K562 treated with DMSO at 1 percent for 48 hours (cell line): ENCODE data around the gene WFDC1. TPM values are rescaled to one million over a fixed set of nuclear protein-coding genes. Genes with fewer than 3 reads are reported as not detected.

Experiments
- total RNA-seq: library from RNA; unstranded; fragments of 300-600 nt; gene quantifications from 2 replicates; pipeline ENCODE4 v1.2.3, GENCODE V29; 2022; ENCODE audit warnings: low replicate concordance; ENCODE audit errors: extremely low read depth

WFDC1 gene, protein sequence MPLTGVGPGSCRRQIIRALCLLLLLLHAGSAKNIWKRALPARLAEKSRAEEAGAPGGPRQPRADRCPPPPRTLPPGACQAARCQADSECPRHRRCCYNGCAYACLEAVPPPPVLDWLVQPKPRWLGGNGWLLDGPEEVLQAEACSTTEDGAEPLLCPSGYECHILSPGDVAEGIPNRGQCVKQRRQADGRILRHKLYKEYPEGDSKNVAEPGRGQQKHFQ
- not detected in 2 replicates for total RNA-seq

DNA sequence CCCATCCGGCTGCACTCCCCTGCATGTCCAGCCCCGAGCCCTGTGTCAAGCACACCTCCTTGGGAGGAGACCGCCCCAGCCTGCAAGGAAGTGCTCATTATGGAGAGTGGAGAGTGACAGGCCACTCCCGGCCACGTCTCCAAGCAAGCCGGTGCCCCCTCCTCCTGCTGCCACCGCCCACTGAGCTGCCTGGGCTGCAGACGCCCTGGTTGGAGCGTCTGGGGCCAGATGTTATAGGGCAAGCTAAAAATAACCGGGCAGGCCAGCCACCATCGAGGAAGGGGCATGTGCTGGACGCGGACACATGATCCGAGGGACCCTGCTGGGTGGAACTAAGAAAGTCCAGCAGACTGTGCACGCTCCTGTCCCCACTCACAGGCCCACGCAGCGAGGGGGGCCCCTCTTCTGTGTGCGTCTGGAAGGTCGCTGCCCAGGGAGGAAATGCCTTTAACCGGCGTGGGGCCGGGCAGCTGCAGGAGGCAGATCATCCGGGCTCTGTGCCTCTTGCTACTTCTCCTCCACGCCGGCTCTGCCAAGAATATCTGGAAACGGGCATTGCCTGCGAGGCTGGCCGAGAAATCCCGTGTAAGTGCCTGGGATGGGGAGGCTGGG, at the start of gene WFDC1:
TSS of gene WFDC1 (plus strand) at position 348 of the 612 bp plus-strand sequence. CDS start at position 442, 94 bp downstream.

DNA sequence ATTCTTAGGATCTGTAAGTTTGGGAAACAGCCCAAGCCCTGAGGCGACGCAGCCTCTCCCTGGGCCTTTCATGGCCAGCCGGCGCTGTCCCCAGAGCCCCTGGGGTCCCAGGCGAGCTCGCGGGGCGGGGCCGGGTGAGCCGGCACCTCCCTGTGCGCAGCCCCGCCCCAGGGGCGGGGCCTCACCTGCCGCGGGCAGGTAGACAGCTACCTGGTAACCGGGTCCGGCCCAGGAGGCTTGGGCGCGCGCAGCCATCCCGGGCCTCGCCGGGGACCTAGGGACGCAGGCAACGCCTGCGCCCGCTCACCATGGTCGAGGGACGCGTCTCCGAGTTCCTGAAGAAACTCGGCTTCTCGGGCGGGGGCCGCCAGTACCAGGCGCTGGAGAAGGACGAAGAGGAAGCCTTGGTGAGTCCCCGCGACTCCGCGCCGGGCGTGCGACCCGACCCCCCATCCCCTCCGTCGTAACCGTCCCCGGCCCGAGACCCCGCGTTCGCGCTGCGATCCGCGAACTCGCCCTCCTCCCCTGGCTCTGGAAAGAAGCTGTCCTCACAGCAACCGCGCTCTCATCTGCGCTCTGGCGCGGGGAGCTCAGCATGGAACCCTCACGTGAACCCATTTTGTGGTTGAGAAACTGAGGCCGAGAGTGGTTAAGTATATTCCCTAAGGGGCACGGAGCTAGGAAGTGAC, 73.8 kb downstream of the WFDC1 start, which contains the start of gene ATP2C2:
TSS of gene ATP2C2 (plus strand) at position 231 of the 689 bp plus-strand sequence. CDS start at position 309, 78 bp downstream.

Other genes starting within 250 kb of the WFDC1 start
- gene MBTPS1, start 177.9 kb upstream of the WFDC1 start, total RNA-seq: not detected in 2 replicates
- gene HSDL1, start 149.7 kb upstream of the WFDC1 start, total RNA-seq: not detected in 2 replicates
- not detected in 2 replicates for gene DNAAF1, start 149.6 kb upstream of the WFDC1 start, total RNA-seq
- gene TAF1C, start 107.8 kb upstream of the WFDC1 start, total RNA-seq: not detected in 2 replicates
- not detected in 2 replicates for gene ADAD2, start 103.7 kb upstream of the WFDC1 start, total RNA-seq
- not detected in 2 replicates for gene KCNG4, start 54.9 kb upstream of the WFDC1 start, total RNA-seq
- not detected in 2 replicates for gene ATP2C2, start 73.7 kb downstream of the WFDC1 start, total RNA-seq
- gene MEAK7, start 209.8 kb downstream of the WFDC1 start, total RNA-seq: not detected in 2 replicates